NCI-H2227 (cell line): ENCODE data around the gene IL17D.

ENCODE experiments used
- DNase-seq: peaks from one replicate; lab custom pipeline; 2025; ENCODE audit not compliant: unreplicated experiment; lab: John Stamatoyannopoulos, UW

IL17D gene

GRCh38 chr13:20689291-20689690, 14.2 kb upstream of the IL17D start:
- DNase-seq: no peak

- DNase-seq: no peak
These were observed 11.9 kb upstream of the IL17D start for GRCh38 chr13:20691616-20692015.

- DNase-seq: no peak
These were observed 7.4 kb upstream of the IL17D start for GRCh38 chr13:20696073-20696472.

- no peak for DNase-seq
These were observed 3.8 kb upstream of the IL17D start for GRCh38 chr13:20699715-20700114.

GRCh38 chr13:20700288-20700687, 3.2 kb upstream of the IL17D start:
- no peak for DNase-seq

- DNase-seq: no peak
These were observed 2.0 kb upstream of the IL17D start for GRCh38 chr13:20701461-20701860.

- DNase-seq: no peak
These were observed 977 bp upstream of the IL17D start for GRCh38 chr13:20702530-20702914.

- DNase-seq: peak; percentile 73
These were observed 420 bp downstream of the IL17D start for GRCh38 chr13:20703780-20704458.

- no peak for DNase-seq
These were observed 1.1 kb downstream of the IL17D start for GRCh38 chr13:20704459-20705069.

GRCh38 chr13:20706661-20707060, 3.2 kb downstream of the IL17D start:
- DNase-seq: no peak

- no peak for DNase-seq
These were observed 4.7 kb downstream of the IL17D start for GRCh38 chr13:20708216-20708615.

GRCh38 chr13:20709369-20709768, 5.9 kb downstream of the IL17D start:
- DNase-seq: no peak

GRCh38 chr13:20709782-20710181, 6.3 kb downstream of the IL17D start:
- DNase-seq: no peak

GRCh38 chr13:20711301-20712044, 8.0 kb downstream of the IL17D start:
- DNase-seq: no peak

GRCh38 chr13:20713014-20713376, 9.5 kb downstream of the IL17D start:
- DNase-seq: peak; percentile 2

- DNase-seq: no peak
These were observed 10.3 kb downstream of the IL17D start for GRCh38 chr13:20713751-20714150.

- DNase-seq: no peak
These were observed 10.7 kb downstream of the IL17D start for GRCh38 chr13:20714161-20714560.

GRCh38 chr13:20714563-20715329, 11.2 kb downstream of the IL17D start:
- DNase-seq: no peak

GRCh38 chr13:20715330-20715712, 11.8 kb downstream of the IL17D start:
- no peak for DNase-seq

GRCh38 chr13:20716951-20717350, 13.5 kb downstream of the IL17D start:
- DNase-seq: peak; percentile 26
